ENCODE measurements around the gene YIPF7.

Gene YIPF7

GRCh38 chr4:44623676-44624075 is 27.7 kb downstream of the YIPF7 start:
- no peak for DNase-seq (ENCODE audit: low spot score)
- TF ChIP-seq CTCF (IDR thresholded peaks at IDR 0.05; ENCODE audit: extremely low read depth, missing control alignments), result no peak

- no peak for DNase-seq (ENCODE audit: low spot score)
- no peak for TF ChIP-seq CTCF (IDR thresholded peaks at IDR 0.05; ENCODE audit: extremely low read depth, missing control alignments)
Measured at GRCh38 chr4:44616621-44617020, 34.8 kb downstream of the YIPF7 start.

- no peak for DNase-seq (ENCODE audit: low spot score)
- no peak for TF ChIP-seq CTCF (IDR thresholded peaks at IDR 0.05; ENCODE audit: extremely low read depth, missing control alignments)
Measured at GRCh38 chr4:44583393-44583792, 68.0 kb downstream of the YIPF7 start.

GRCh38 chr4:44580231-44580630 is 71.2 kb downstream of the YIPF7 start:
- TF ChIP-seq CTCF (IDR thresholded peaks at IDR 0.05; ENCODE audit: extremely low read depth, missing control alignments), result no peak
- no peak for DNase-seq (ENCODE audit: low spot score)

- no peak for TF ChIP-seq CTCF (IDR thresholded peaks at IDR 0.05; ENCODE audit: extremely low read depth, missing control alignments)
- no peak for DNase-seq (ENCODE audit: low spot score)
Measured at GRCh38 chr4:44578954-44579353, 72.5 kb downstream of the YIPF7 start.
